GM13977 (cell line): ENCODE measurements around the gene ETV2.

Experiments
- DNase-seq: peaks from one replicate; pipeline ENCODE4 v3.0.0; 2012; ENCODE audit warnings: low spot score
- CTCF ChIP-seq: IDR thresholded peaks from 2 replicates; pipeline ENCODE4 v1.5.1; 2012; ENCODE audit warnings: mild to moderate bottlenecking, control low read depth; ENCODE audit not compliant: insufficient read depth; ENCODE audit errors: extremely low read depth, missing control alignments
- in situ Hi-C: fragments of 300-500 bp; cut with MboI; formaldehyde crosslinking; loops from one replicate; pipeline ENCODE4 v1.12.0; 2022; ENCODE audit warnings: low sequenced_read_pairs, low pct_unique_long_range_greater_than_20kb, mixed read lengths, inconsistent platforms; ENCODE audit not compliant: unreplicated experiment

ETV2 gene

GRCh38 chr19:35607661-35608060 is 33.9 kb upstream of the ETV2 start:
- in situ Hi-C loops = no loop called here
- DNase-seq = no peak
- TF ChIP-seq CTCF = no peak

GRCh38 chr19:35608251-35608650 is 33.3 kb upstream of the ETV2 start:
- no peak for DNase-seq
- no peak for TF ChIP-seq CTCF
- in situ Hi-C loops = no loop called here

- no peak for TF ChIP-seq CTCF
- in situ Hi-C loops = no loop called here
- DNase-seq = peak; percentile 56
Measured at GRCh38 chr19:35609851-35610353, 31.6 kb upstream of the ETV2 start.

- DNase-seq = no peak
- in situ Hi-C loops = no loop called here
- no peak for TF ChIP-seq CTCF
Measured at GRCh38 chr19:35612224-35612558, 29.4 kb upstream of the ETV2 start.

- TF ChIP-seq CTCF = no peak
- in situ Hi-C loops = no loop called here
- DNase-seq = peak; percentile 94
Measured at GRCh38 chr19:35612559-35613321, 28.8 kb upstream of the ETV2 start, which contains the start of gene HAUS5. HAUS5 (plus strand) TSS chr19:35612735; CDS start chr19:35612795, 60 bp downstream.

- no peak for TF ChIP-seq CTCF
- in situ Hi-C loops = no loop called here
- DNase-seq = no peak
Measured at GRCh38 chr19:35613574-35613973, 28.0 kb upstream of the ETV2 start.
